ENCODE results near the gene SERINC2.

SERINC2 gene

GRCh38 chr1:31410871-31411270 is 2.1 kb upstream of the SERINC2 start:
- Histone ChIP-seq H3K4me2 (no peak overlapping the region), H4K20me1 (peaks cover 22% of the 10 kb centered on the region; the same call in 1 of the 2 replicates)

GRCh38 chr1:31412205-31412604 is 808 bp upstream of the SERINC2 start:
- Histone ChIP-seq H3K36me3 (no peaks in the 10 kb centered on the region), H3K4me1 (peaks cover 23% of the 10 kb centered on the region), H3K4me3 (no peak overlapping the region), H3K9ac (no peak overlapping the region), H3K27me3 (peaks cover 60% of the 10 kb centered on the region), H3K27ac (no peak overlapping the region), H3K9me3 (no peaks in the 10 kb centered on the region), H3K4me2 (peak overlapping the region; percentile 98), H4K20me1 (peaks cover 25% of the 10 kb centered on the region; the same call in 1 of the 2 replicates)
- TF ChIP-seq Cebpa-rat (IDR thresholded peaks at IDR 0.05), result no peak

More at GRCh38 chr1:31410871-31411270, 2.1 kb upstream of the SERINC2 start:
- H3K9ac ChIP-seq, result no peak overlapping the region
- peaks cover 23% of the 10 kb centered on the region for H3K4me1 ChIP-seq
- no peak for TF ChIP-seq Cebpa-rat (IDR thresholded peaks at IDR 0.05)
- no peaks in the 10 kb centered on the region for H3K36me3 ChIP-seq
- peaks cover 54% of the 10 kb centered on the region for H3K27me3 ChIP-seq
- no peak overlapping the region for H3K27ac ChIP-seq
- no peak overlapping the region for H3K4me3 ChIP-seq
- H3K9me3 ChIP-seq, result no peaks in the 10 kb centered on the region

- TF ChIP-seq Cebpa-rat (IDR thresholded peaks at IDR 0.05), result no peak
Observed at GRCh38 chr1:31413405-31414001, 490 bp downstream of the SERINC2 start.

GRCh38 chr1:31414980-31415370 is 2.0 kb downstream of the SERINC2 start:
- H3K27me3 ChIP-seq, result peaks cover 60% of the 10 kb centered on the region
- H4K20me1 ChIP-seq, result peaks cover 25% of the 10 kb centered on the region; the same call in 1 of the 2 replicates
- TF ChIP-seq Cebpa-rat (IDR thresholded peaks at IDR 0.05), result no peak
- no peak overlapping the region for H3K9ac ChIP-seq
- no peak overlapping the region for H3K4me2 ChIP-seq
- H3K4me1 ChIP-seq, result peaks cover 23% of the 10 kb centered on the region
- H3K9me3 ChIP-seq, result no peaks in the 10 kb centered on the region
- H3K27ac ChIP-seq, result no peak overlapping the region
- no peaks in the 10 kb centered on the region for H3K36me3 ChIP-seq
- H3K4me3 ChIP-seq, result no peak overlapping the region

More at GRCh38 chr1:31413405-31414001, 490 bp downstream of the SERINC2 start:
- H3K27me3 ChIP-seq, result peaks cover 60% of the 10 kb centered on the region
- no peaks in the 10 kb centered on the region for H3K36me3 ChIP-seq
- H3K9me3 ChIP-seq, result no peaks in the 10 kb centered on the region
- H4K20me1 ChIP-seq, result peaks cover 25% of the 10 kb centered on the region; the same call in 1 of the 2 replicates
- H3K9ac ChIP-seq, result peak overlapping the region; percentile 54
- peaks cover 23% of the 10 kb centered on the region for H3K4me1 ChIP-seq
- peak overlapping the region; percentile 71 for H3K4me3 ChIP-seq
- peak overlapping the region; percentile 98 for H3K4me2 ChIP-seq
- H3K27ac ChIP-seq, result no peak overlapping the region

GRCh38 chr1:31415658-31416057 is 2.6 kb downstream of the SERINC2 start:
- no peak overlapping the region for H3K27ac ChIP-seq
- H3K36me3 ChIP-seq, result no peaks in the 10 kb centered on the region
- H3K4me1 ChIP-seq, result peaks cover 23% of the 10 kb centered on the region
- H3K4me3 ChIP-seq, result no peak overlapping the region
- no peak overlapping the region for H3K9ac ChIP-seq
- no peaks in the 10 kb centered on the region for H3K9me3 ChIP-seq
- H3K4me2 ChIP-seq, result no peak overlapping the region
- no peak for TF ChIP-seq Cebpa-rat (IDR thresholded peaks at IDR 0.05)
- H4K20me1 ChIP-seq, result peaks cover 25% of the 10 kb centered on the region; the same call in 1 of the 2 replicates
- peaks cover 58% of the 10 kb centered on the region for H3K27me3 ChIP-seq

- H3K27me3 ChIP-seq, result peaks cover 53% of the 10 kb centered on the region
- H3K36me3 ChIP-seq, result no peaks in the 10 kb centered on the region
- H3K4me3 ChIP-seq, result no peak overlapping the region
- peaks cover 25% of the 10 kb centered on the region for H3K4me1 ChIP-seq
- peaks cover 25% of the 10 kb centered on the region; the same call in 1 of the 2 replicates for H4K20me1 ChIP-seq
- no peak for TF ChIP-seq Cebpa-rat (IDR thresholded peaks at IDR 0.05)
- H3K27ac ChIP-seq, result no peak overlapping the region
- no peak overlapping the region for H3K9ac ChIP-seq
- no peaks in the 10 kb centered on the region for H3K9me3 ChIP-seq
- no peak overlapping the region for H3K4me2 ChIP-seq
Observed at GRCh38 chr1:31416101-31416736, 3.2 kb downstream of the SERINC2 start.

- no peaks in the 10 kb centered on the region for H3K9me3 ChIP-seq
- TF ChIP-seq Cebpa-rat (IDR thresholded peaks at IDR 0.05), result 0 out of 2 replicates have a peak, but pooled peaks have one; percentile 27
- no peaks in the 10 kb centered on the region for H3K36me3 ChIP-seq
- H3K4me1 ChIP-seq, result peaks cover 32% of the 10 kb centered on the region
- no peak overlapping the region for H3K4me3 ChIP-seq
- H3K27me3 ChIP-seq, result peaks cover 43% of the 10 kb centered on the region
- no peak overlapping the region for H3K4me2 ChIP-seq
- H3K9ac ChIP-seq, result no peak overlapping the region
- H3K27ac ChIP-seq, result no peak overlapping the region
- peaks cover 25% of the 10 kb centered on the region; the same call in 1 of the 2 replicates for H4K20me1 ChIP-seq
Observed at GRCh38 chr1:31417148-31417547, 4.1 kb downstream of the SERINC2 start.

- no peak overlapping the region for H3K4me3 ChIP-seq
- no peaks in the 10 kb centered on the region for H3K9me3 ChIP-seq
- H3K36me3 ChIP-seq, result no peaks in the 10 kb centered on the region
- no peak overlapping the region for H3K9ac ChIP-seq
- no peak overlapping the region for H3K27ac ChIP-seq
- no peak for TF ChIP-seq Cebpa-rat (IDR thresholded peaks at IDR 0.05)
- H3K4me1 ChIP-seq, result peaks cover 33% of the 10 kb centered on the region
- H4K20me1 ChIP-seq, result peaks cover 13% of the 10 kb centered on the region; the same call in 1 of the 2 replicates
- peaks cover 27% of the 10 kb centered on the region for H3K27me3 ChIP-seq
- no peak overlapping the region for H3K4me2 ChIP-seq
Observed at GRCh38 chr1:31418626-31419323, 5.8 kb downstream of the SERINC2 start.

- H3K4me2 ChIP-seq, result no peak overlapping the region
- H3K9me3 ChIP-seq, result no peaks in the 10 kb centered on the region
- H3K9ac ChIP-seq, result no peak overlapping the region
- peaks cover 46% of the 10 kb centered on the region for H3K4me1 ChIP-seq
- H3K36me3 ChIP-seq, result no peaks in the 10 kb centered on the region
- peaks cover 8% of the 10 kb centered on the region; the same call in 1 of the 2 replicates for H3K27me3 ChIP-seq
- H3K27ac ChIP-seq, result no peak overlapping the region
- H3K4me3 ChIP-seq, result no peak overlapping the region
- H4K20me1 ChIP-seq, result 0 out of 2 replicates have a peak, but pooled peaks cover 5% of the 10 kb centered on the region
- TF ChIP-seq Cebpa-rat (IDR thresholded peaks at IDR 0.05), result no peak
Observed at GRCh38 chr1:31420716-31421115, 7.7 kb downstream of the SERINC2 start.
